GM19455 (cell line): ENCODE data around the gene GJC1.

Experiments
- ATAC-seq: cut with Tn5 transposase; IDR thresholded peaks from one replicate; pipeline ENCODE4 v1.9.1; 2021; ENCODE audit not compliant: unreplicated experiment

GJC1 gene

DNA sequence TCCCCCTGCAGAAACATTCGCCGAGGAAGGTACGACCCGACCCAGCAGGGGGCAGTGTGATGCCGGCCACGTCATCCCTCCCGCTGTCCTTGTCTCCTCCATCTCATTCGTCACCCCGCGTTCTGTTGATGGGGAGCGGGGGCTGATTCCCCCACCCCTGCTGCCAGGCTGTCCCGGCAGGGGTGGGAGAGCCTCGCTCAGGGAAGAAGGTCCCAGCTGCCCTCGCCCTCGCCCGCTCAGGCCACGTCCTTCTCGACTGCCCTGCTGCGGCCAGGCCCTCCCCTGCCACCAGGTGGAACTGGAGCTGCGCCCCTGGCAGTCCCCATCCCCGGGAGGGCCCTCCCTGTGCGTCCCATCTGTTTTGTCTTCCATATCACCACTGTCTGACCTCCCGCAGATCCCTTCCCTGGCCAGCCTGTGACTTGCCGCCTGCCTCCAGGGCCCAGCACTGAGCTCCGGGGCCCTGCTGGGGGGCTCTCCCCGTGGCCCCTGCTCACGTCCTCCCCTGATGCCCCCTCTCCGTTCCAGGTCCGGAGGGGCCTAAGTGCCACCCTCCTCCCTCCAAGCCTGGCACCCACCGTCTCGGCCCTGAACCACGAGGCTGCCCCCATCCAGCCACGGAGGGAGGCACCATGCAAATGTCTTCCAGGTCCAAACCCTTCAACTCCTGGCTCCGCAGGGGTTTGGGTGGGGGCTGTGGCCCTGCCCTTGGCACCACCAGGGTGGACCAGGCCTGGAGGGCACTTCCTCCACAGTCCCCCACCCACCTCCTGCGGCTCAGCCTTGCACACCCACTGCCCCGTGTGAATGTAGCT is 50.7 kb downstream of the GJC1 start:
- ATAC-seq: no peak

DNA sequence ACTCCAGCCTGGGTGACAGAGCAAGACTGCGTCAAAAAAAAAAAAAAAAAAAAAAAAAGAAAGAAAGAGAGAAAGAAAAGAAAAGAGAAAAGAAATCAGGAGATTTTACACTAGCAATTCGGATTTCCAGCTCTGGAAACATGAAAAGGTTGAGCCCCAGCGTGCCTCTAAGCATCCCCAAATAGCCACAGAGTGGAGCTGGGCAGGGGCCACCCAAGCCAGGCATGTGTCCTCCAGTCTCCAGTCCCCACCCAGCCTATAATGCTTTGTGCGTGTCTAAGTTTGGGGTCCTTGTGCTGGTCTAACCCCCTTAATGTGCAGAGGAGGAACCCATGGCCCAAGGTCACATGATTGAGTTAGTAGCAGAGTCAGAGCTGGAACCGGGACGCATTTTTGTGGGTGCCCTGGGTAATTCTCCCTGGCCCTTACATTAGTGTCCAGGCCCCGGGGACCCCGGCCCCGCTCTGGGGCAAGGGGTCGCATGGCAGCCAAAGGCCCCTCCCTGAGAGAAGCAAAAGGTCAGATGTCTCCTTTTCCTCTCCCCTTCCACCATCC is 51.4 kb downstream of the GJC1 start:
- no peak for ATAC-seq

DNA sequence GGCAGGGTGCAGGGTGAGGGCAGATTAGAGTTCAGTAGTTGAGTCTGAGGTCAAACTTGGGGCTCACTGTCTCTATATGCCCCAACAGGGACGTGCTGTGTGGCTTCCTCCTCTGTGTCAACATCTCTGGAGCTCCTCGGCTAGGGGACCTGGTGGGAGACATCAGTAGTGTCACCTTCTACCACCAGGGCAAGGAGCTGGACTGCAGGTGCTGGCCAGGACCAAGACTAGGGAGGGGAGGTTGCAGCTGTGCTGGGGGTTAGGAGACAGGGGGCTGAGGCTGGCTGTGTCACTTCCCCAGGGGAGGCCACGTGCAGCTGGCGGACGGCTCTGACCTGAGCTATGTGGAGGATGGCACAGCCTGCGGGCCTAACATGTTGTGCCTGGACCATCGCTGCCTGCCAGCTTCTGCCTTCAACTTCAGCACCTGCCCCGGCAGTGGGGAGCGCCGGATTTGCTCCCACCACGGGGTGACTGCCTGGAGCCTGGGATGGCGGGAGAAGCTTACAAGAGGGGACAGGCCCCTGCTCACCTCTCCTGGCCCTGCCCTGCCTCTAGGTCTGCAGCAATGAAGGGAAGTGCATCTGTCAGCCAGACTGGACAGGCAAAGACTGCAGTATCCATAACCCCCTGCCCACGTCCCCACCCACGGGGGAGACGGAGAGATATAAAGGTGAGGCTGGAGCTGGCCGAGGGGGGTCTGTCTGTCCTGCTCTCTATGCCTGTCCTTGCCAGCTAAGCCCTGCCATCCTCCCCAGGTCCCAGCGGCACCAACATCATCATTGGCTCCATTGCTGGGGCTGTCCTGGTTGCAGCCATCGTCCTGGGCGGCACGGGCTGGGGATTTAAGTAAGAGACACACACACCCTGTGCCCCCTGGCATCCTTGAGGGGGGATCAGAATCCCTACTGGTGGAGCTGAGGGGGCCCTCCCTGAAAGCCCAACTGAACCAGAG is 52.4 kb downstream of the GJC1 start:
- no peak for ATAC-seq

DNA sequence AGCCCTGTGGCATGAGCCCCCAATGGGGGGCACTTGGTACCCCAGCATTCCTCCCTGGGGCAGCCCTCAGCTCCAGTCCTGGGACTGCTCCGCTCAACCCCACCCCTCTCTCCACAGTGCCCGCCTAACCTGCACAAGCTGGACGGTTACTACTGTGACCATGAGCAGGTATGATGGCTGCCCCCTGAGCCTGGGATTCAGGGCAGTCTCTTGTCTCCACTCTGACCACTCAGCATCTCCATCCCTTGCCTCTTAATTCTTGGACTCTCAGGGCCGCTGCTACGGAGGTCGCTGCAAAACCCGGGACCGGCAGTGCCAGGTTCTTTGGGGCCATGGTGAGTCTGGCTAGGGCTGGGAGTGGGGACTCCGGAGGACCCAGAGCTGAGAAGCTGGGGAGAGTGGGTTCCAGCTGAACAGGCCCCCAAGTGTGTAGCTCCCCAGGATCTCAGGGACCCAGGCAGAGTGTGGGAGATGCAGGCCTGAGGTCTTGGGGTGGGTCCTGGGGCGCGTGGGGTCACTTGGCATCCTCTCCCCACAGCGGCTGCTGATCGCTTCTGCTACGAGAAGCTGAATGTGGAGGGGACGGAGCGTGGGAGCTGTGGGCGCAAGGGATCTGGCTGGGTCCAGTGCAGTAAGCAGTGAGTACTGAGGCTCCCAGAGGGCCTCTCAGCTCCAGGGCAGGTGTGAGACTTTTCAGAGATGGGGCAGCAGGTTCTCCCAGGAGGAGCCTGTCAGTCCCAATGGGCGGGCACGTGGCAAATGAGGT is 53.3 kb downstream of the GJC1 start:
- no peak for ATAC-seq

DNA sequence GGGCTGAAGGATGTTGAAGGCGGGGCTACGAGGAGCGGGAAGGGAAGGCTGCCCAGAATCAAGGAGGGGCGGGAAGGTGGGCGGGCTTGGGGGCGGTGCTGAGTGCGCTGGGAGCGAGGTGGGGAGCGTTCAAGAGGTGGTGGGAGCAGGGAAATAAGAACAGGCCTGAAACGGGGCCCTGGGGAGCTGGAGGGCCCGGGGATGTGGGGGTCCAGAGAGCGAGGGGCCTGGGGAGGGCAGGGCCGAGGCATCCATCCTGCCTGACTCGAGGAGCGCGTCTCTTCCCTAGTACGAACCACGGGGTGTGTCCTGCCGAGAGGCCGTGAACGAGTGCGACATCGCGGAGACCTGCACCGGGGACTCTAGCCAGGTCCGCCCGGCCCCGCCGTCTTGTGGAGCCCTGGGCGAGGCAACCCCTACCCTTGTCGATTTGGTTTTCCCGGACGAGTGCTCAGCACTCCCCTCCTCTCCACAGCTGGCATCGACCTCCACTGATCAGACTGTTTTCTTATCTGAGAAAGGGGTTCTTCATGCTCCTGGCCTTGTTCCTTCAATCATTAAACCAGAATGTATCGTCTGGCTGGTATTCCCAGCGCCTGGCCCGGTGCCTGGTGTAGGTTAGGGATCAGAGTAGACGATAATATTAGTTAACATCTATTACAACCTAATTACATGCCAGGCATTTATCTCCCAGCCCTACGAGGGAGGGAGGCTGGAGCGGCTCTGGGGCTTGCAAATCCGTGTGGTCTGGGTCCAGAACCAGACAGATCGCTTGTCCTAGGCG is 54.1 kb downstream of the GJC1 start:
- ATAC-seq: peak; percentile 25

DNA sequence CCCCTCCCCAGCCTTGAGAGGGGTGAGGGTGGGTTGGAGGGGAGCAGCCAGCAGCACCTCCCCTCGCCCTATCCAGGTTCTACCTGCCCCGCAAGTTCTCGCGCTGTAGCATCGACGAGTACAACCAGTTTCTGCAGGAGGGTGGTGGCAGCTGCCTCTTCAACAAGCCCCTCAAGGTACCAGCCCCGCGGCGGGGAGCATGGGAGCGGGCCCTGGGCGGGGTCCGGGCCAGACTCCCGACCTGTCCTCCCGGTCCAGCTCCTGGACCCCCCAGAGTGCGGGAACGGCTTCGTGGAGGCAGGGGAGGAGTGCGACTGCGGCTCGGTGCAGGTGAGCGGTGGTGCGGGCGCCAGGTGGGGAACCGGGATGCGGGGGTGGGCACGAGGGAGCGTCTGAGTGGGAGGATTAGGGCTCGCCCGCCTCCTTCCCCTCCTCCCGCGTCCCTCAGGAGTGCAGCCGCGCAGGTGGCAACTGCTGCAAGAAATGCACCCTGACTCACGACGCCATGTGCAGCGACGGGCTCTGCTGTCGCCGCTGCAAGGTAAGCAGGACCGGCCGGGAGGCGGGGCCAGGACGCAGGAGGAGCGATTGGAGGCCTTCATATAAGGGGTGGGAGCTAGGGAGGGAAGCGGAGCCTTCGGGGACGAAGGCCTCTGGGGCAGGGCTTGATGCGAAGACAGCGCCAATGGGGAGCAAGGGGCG is 54.8 kb downstream of the GJC1 start:
- ATAC-seq: peak; percentile 83

DNA sequence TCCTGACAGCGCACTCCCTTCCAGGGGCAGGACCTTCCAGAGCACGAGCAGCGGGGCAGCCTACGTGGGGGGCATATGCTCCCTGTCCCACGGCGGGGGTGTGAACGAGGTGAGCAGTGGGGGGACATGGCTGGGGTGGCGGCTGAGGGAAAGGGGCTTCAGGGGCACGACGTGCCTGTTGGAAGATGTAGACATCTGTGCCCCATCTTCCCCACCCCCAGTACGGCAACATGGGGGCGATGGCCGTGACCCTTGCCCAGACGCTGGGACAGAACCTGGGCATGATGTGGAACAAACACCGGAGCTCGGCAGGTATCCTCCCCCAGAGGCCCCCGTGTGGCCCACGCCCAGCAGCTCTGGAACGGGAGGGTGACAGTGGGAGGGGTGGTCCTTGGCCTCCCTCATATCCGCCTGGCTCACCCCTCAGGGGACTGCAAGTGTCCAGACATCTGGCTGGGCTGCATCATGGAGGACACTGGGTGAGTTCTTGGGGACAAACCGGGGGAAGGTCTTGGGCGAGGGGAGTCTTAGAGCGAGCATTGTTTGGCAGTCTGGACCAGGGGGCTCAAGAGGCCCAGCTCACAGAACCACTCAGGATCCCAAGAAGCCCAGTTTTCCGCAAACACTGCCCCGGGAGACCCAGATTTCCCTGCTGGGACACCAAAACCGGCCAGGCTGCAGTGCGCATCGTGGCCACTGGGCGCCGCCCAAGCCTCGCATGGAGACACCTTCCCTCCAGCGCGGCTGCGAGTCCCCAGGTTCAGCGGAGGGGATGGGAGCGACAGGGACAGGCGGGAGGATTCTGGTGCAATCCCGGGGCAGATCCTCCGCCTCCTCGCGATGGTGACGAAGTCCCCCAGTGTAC is 55.6 kb downstream of the GJC1 start:
- ATAC-seq: no peak

DNA sequence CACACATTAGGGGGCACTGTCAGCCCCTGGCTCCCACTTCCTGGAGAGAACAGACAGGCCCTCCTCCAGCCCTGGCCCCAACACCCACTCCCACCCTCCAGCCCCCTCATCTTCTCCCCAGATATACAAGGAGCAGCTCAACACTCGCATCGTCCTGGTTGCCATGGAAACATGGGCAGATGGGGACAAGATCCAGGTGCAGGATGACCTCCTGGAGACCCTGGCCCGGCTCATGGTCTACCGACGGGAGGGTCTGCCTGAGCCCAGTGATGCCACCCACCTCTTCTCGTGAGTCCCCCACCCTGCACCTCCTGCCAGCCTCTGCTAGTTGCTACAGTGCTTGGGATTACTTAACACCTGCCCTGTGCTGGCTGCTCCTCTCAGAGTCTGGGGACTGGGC is 56.9 kb downstream of the GJC1 start:
- ATAC-seq: no peak

DNA sequence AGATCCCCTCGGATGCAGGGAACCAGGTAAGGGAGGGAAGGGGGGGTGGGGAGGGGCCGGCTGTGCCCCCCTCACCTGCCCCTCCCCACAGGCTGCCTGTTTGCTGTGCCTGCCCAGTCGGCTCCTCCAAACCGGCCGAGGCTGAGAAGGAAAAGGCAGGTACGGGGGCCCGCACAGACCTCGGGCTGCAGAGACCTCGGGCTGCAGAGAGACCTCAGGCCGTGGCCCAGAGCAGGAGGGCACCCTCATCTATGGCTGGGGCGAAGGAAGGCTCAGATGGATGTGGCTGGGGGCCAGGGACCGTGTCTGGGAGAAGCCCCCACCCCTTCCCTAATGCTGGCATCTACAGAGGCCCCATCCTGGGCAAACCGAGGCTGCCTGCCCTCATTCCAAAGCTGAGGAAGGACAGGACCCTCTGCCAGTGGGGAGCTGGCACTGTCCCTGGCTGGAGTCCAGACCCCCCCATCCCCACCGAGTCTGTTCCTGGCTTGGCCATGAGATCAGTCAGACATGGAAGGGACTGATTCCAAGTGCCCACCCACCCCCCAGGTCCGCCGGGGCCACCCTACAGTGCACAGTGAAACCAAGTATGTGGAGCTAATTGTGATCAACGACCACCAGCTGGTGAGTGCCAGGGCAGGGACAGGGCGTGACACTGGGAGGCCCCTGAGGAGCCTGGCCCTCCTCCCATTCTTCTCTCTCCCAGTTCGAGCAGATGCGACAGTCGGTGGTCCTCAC is 57.6 kb downstream of the GJC1 start:
- ATAC-seq: no peak

DNA sequence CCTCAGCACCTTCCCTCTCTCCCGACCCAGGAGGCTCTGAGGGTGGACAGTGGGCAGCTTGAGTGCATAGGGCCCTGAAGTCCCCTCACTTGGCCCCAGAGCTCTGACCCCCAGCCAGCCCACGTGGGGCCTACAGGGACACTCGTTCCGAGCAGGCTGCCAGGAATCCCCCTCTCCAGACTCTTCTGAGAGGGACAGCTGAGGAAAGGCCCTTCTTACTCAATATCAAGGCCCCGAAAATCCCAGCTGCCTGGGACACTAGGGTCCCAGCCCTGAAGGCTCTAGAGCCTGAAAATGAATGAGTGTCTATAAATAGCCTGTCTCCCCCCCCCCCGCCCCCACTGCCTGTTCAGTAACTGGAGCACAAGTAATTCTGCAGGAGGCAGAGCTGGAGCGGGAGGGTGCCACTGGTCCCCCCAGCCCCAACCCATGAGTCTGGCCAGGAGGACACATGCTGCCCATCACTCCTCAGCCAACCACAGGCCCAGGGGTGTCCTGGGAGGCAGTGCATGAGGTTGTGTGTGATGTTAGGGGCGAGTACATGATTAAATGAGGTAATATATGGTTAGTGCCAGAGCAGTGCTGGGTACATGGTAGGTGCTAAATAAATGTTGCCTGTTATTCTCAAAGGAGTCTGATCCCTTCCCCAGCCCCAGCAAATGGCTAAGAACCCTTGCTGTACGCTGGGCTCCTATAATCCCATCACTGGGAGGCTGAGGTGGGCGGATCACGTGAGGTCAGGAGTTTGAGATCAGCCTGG is 59.7 kb downstream of the GJC1 start:
- no peak for ATAC-seq

DNA sequence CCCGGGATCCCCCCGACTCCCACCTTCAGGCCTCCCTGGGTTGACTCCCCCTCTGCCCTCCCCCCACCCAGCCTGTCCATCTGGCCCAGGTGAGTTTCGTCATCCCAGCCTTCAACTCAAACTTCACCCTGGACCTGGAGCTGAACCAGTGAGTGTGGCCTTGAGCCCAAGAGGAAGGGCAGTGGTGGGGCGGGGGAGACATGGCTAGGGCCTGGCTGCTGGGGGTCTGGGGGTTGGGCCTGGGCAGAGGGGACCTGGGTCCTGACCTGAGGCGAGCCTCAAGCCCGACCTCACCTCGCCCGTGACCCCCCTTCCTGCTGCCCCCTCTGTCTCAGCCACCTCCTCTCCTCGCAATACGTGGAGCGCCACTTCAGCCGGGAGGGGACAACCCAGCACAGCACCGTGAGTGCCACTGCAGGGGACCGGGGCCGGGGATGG is 60.4 kb downstream of the GJC1 start:
- ATAC-seq: no peak

DNA sequence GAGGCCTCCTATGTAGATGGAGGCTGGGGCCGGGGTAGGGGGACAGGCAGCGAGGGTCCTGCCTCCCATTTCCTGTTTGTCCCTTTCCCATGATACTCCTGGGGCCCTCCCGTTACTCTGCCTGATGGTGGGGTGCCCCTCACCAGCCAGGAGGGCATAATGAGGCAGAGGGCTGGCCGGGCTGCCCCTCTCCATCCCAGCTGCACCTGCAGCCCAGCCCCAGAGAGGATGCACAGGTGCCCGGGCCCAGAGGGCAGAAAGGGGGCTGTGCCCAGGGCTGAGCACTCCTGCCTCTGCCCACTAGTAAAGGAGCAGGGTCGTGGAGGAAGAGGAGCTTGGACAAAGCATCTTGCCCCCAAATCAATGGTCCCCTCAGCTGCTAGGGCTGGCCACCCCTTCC is 60.9 kb downstream of the GJC1 start:
- no peak for ATAC-seq

DNA sequence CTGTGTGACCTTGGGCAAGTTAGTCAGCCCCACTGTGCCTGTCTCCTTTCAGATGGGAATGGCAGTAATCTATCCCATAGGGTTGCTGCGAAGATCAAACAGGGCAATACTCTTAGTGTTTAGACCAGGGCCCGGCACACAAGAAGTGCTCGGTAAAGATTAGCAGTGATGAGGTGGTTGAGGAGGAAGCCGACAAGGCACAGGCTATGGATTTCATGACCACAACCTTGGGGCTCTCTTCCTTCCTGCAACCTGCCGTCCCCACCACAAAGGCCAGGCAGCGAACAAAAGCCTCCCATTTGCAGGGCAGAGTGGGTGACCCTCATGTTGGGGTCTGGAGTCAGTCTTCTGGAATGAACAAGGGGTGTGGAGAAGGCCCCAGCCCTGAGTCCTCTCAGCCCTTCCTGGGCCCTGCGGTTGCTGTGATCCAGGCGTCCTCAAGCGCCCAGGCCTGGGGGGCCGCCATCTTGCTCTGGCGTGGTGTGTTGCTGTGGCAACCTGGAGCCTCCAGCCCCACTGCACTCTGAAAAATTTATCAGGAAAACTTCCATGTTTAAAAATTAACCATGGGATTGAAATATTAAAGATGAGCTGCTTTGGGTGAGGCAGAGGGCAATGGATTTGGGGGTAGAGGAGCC is 61.5 kb downstream of the GJC1 start:
- ATAC-seq: no peak

DNA sequence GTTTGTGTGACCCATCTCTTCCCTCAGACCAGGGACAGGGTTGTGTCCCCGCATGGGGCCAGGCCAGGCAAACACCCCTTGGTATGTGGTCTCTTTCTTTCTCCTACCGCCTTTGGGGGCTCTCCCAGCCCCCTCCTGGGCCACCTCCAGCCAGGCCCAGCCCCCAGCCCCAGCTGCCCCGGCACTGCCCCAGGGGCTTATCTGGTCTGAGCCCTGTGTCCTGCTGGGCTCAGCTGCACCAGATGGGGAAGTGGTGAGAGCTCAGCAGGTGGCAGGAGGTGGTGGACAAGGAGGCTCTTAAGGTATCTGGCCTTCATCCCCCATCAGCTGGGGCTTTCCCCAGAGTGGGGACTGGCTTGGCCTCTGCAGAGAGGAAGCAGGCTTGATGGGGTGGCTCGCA is 62.6 kb downstream of the GJC1 start:
- no peak for ATAC-seq

DNA sequence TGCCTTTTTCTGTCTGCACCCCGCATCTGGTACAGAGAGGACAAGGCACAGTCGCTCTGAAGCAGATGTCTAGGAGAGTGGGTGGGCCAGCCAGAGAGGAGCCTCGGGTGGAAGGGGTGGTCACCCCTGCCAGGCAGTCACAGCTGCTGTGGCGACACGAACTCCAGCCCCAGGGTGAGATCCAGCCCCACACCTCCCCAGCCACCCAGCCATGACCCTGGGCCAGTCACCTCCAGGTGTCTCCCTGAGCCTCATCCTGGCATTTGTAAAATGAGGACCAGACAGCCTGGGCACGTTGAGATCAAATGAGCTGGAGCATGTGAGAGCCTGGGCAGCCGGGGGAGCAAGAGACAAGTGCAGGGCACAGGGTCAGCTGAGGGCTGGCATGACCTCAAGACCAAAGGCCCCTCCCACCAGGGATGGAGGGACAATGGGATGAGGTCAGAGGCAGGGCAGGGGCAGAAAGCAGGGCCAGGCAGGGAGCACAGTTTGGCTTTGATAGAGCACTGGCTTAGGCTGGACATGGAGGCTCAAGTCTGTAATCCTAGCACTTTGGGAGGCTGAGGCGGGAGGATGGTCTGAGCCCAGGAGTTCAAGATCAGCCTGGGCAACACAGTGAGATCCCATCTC is 63.6 kb downstream of the GJC1 start:
- no peak for ATAC-seq

DNA sequence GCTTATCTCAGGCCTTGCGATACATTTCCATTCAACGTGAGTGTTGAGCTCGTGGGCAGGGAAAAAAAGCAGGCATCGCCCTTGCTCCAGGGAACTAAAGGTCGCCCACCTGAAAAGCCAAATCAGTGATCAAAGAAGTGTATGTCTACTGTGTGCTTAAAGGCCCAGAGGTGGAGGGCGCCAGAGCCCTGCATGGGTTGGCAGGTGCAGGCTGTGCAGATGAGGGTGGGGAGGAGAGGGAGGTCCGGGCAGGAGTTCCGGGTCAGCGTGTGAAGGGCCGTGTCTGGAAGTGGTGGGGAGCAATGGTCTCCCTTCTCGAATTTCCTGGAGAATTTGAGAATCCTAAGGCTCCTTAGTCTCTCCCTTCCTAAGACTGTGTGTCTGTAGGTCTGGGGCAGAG is 64.1 kb downstream of the GJC1 start:
- ATAC-seq: no peak
